Measurements from ENCODE around the gene HVCN1. TPM values are rescaled to one million over a fixed set of nuclear protein-coding genes. Genes with fewer than 3 reads are reported as not detected.
"Not testable (repeated sequence)": the region's sequence is repeated elsewhere in the genome, so short reads cannot be mapped to it uniquely, and the experiment has no call there.

Gene HVCN1
- total RNA-seq, 1 experiment from 2014 or later, result 4.3 TPM

DNA sequence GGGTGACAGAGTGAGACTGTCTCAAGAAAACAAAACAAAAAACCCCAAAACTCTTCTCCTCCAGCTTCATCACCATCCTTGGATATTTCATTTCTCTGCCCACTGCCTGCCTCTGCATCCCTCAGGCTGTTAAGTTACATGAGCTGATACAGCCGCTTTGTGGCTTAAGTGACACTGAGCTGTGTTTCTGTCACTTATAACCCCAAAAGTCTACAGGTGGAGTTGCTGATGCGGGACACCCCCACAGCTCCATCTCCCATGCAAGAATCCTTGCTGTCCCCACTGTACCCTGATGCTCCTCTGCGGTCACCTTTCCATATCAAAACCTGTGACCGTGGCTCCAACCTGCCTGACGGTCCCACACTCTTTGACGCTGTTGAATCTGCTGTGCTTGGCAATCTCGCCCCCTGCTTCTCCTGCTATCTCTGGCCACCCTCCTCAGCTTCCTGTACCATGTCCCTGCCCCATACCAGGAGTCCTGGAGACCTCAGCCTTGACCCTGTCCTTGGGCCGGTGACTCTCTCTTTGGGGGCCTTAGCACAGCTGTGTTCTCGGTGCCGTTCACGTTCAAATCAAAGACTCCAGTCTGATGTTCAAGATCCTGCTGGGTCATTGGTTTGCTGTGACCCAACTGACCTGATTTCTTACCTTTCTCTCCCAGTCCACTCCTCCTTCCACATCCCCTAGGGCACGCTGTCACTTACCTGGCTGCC is 20.3 kb downstream of the HVCN1 start:
- no peak for DNase-seq (ENCODE audit: low read depth)

DNA sequence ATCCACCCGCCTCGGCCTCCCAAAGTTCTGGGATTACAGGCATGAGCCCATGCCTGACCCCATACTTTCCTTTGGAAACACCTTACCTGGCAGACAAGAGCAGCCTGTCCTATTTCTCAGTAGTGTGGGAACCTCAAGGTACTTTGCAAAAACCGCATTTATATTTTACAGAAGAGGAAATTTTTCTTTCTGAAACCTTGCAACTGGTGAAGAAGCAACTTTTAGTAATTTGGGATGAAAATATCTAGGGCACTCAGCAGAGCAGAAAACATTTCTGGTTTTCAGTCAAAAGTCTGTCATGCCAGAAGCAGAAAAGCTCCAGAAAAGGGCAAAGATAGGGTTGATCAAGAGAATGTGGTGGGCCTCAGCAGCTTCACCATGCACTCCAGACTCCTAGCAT is 21.2 kb downstream of the HVCN1 start:
- no peak for DNase-seq (ENCODE audit: low read depth)

DNA sequence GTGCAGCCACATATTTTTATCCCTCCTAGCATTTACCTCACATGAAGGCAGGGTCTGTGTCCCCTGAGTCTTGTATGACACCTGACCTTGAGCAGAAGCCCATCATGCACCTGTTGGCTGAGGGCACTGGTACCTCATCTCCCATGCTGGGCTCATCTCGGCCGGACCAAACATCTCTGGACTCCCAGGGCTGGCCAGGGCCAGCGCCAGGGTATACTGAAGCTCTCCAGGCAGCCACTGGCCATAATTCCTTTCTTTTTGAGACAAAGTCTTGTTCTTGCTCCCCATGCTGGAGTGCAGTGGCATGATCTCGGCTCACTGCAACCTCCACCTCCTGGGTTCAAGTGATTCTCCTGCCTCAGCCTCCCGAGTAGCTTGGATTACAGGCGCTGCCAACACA is 22.0 kb downstream of the HVCN1 start:
- DNase-seq (ENCODE audit: low read depth), result no peak

DNA sequence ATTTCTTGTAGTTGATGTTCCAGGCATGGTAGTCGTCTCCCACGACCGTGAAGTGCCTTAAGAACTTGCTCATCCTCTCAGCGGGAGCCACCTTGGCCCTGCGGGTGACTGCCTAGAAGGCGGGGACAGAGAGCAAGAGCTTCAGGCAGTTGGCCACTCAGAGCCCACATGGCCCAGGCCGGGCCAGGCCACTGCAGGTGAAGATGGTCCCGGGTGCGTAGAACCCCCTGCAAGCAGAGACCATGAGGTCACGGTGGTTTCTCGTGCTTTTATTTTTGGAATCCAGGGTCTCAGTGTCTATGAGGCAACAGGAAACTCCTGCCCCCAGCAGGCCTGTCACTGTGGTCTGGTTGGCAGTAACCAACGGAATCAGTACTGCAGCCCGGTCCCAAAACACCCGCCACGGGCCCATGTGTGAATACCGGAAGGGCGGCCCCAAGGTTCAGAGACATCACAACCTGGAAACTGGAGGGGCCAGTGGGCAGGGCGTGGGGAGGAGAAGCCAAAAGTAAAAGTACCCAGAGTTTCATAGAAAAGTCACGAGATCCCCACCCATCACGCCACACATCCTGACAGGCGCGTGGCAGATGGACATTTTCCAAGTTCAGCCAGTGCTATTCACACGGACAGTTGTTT is 27.5 kb downstream of the HVCN1 start:
- no peak for DNase-seq (ENCODE audit: low read depth)

DNA sequence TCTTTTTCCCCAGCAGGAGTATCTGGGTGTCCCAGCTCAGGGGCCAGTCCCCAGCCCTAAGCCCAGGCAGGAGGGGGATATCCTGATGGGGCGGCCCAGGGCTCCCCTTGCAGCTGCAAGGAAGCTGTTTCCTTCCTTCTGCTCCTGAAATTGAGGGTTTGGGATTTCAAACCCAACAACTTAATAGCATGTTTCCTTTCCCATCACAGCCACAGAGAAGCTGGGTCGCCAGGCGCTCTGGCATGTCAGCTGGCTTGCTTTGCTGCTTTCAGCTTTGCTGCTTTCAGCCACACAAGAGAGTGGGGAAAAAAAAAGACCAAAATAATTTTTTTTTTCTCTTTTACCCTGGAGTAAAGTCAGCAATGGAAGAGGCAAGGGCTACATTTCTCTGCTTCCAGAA is 30.0 kb downstream of the HVCN1 start:
- DNase-seq (ENCODE audit: low read depth), result no peak

DNA sequence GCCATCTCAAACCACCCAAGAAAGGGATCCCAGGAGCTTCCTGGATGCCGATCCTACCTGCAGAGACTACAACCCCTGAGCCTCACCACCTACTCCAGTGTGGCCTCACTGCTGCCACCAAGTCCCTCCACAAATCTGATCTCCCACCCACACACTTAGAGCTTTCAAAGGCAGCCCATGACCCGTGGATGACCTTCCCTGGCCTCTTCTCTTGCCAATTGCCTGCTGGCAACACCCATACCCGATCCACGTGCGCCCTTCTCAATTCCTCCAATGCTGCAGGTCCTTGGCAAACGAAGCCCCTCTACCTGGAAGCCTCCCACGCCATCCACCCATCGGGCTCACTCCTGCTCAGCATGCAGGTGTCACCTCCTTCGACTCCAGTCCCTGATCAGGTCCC is 30.7 kb downstream of the HVCN1 start:
- no peak for DNase-seq (ENCODE audit: low read depth)

DNA sequence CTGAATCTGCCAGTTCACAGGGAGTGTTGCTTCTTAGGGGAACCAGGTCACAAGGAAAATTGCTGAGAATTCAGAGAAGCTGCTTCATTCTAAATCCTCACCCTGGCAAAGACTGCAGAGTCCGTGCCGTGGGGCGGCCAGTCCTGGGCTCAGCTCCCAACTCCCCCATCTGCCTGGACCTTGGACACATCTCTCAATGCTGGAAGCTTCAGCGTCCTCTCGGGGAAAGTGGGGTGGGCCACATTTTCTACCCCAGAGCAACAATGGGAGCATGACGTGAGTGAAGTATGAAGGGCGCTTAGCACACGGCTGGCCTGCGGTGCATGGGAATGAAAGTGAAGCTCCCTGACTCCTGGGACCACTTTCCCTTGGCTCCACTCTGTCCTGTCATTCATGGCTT is 31.2 kb downstream of the HVCN1 start:
- no peak for DNase-seq (ENCODE audit: low read depth)

DNA sequence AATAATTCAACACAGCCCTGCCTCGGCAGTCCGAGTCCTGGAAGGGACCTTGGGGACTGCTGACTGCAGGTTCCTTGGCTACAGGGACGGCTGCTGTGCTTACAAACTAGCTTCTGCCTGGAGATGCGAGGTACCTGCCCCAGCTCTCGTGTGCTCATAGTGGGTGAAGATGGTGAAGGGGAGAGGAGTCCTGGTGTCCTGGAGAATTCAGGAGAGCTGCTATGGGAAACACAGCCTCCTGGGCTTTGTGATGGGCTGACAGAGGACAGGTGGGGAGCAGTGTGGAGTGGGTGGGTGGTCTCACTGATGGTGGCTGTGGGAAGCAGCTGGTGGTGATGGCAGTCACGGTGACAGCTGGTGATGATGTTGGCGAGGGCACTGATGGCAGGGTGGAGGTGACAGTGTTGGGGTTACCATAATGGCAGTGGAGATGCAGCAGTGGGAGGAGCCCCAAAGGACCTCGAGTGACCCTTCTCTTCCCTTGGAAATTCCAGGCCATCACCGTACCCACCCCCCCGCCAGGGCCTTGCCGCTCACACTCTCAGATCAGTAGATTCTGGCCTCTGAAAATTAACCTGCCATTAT is 32.8 kb downstream of the HVCN1 start:
- no peak for DNase-seq (ENCODE audit: low read depth)

DNA sequence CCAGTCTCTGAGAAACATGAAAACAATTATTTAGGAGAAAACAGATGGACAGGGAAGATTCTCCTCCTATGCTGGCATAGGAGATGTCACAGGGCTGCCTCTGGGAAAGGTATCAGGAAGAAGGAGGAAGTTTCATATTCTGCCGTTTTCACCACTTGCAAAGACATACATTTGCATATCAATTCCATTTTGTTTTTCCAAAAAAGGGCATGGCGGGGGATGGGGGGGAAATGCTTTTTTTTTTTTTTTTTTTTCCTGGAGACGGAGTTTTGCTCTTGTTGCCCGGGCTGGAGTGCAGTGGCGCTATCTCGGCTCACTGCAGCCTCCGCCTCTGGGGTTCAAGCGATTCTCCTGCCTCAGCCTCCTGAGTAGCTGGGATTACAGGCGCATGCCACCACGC is 34.7 kb downstream of the HVCN1 start:
- not testable (repeated sequence) for DNase-seq (ENCODE audit: low read depth)

DNA sequence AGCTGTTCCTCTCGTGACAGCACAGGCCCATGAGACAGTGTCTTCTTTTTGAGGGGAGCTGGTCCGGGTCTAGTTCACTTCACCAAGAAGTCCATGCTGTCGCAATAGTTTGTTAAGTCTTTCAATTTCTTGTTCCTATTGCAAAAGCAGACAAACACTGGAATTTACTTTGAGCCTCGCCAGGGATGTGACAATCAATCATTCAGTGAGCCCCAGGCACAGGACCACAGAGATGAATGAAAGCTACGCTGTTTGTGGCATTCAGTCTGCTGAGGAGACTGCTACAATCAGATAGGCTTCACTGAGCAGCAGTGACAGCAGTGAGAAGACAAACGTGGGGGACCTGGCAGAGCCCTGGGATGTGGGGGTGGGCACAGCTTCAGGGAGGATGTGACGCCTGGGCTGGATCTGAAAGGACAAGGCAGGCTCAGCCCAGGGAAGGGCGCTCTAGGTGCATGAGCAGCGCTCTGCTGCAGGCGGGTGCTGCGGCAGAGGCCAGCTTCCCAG is 39.5 kb downstream of the HVCN1 start:
- DNase-seq (ENCODE audit: low read depth), result no peak

DNA sequence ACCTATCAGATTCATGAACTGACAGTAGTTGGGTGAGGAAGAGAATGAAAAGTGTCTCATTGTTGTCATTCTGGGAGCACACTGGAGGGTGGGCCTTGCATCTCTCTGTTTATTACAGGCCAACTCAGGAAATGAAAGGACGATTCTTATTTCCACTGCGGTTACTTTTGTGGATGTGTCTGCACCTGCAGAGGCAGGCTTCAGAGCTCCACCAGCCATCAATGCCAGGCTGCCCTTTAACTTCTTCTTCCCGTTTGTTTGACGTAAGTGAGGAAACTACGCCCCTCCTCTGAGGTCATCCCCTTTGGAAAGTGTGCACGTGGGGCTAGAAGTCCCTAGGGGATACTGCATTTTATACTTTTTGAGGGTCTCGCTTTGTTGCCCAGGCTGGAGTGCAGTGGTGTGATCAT is 41.3 kb downstream of the HVCN1 start:
- no peak for DNase-seq (ENCODE audit: low read depth)

DNA sequence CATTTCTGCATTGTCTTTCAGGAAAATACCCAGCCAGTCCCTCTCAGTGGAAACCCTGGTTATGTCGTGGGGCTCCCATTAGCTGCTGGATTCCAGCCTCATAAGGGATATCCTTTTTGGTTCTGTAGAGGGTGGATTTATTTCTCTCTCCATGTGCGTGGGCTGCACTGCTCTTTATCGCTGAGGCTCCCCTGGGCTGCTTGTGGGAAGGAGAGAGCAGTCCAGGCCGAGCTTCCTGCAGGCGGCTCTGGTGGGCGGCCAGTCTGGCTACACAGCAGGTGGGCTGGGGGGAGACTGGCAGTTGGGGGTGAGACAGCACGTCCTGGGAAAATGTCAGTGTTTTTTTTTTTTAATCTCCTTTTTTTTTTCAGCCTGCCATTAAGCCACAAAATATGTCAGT is 47.4 kb downstream of the HVCN1 start:
- peak; percentile 41 for DNase-seq (ENCODE audit: low read depth)

DNA sequence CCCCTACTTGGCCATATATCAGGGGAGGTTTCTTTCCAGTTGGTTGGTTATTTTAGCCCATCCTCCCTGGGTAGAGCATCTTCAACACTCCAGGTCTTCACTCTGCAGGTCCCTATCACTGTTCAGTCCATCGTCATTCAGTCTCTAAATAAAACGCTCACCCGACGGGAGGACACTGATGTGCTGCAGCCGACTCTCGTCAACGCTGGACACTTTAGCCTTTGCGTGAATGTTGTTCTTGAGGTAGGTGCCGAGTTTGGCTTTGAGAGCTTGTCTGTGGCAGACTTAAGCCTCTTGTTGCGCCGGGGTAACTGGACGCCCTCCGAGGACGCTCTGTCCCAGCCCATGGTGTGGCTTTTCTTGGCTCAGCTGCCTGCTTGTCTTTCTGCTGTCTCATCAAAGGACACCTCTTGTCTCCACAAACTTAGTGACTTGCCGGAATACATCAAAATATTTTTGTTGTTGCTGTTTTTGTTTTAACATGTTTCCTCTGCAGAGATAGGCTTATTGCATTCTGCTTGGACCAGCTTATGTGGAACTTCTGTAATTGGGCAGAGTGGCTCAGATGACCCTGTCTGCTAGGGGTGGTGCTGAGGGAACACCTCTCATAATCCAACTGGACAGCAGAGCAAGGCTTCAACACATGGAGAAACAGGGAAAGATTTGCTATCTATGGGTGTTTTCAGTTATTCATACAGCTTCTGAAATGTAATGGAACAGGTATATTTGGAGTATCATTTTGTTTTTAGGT is 48.5 kb downstream of the HVCN1 start:
- no peak for DNase-seq (ENCODE audit: low read depth)

DNA sequence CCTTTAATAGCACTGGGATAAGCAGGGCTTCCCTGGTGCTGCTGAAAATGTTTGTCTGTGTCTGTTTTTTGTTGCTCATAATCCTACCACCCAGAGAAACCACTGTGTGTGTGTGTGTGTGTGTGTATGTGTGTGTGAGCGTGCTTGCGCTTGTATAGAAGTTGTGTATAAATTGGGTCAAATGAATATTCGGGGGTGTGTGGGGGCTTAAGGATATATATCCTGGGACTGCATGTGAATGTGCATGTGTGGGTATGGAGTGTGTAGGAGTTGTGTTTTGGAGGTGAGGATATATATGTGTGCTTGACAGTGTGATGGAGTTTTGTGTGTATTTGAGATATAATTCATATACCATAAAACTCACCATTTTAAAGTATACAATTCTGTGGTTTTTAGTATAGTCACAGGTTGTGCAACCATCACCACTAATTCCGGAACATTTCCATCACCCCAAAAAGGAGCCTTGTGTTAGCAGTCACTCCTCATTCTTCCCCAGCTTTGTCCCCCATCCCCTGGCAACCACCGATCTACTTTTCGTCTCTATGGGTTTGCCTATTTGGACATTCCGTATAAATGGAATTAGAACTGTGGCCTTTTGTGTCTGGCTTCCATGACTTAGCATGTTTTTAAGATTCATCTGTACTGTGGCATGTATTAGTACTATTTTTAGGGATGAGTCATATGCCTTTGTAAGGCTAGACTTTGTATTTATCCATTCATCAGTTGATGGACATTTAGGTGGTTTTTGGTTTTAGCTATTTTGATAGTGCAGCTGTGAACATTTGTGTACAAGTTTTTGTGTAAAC is 49.4 kb downstream of the HVCN1 start:
- DNase-seq (ENCODE audit: low read depth), result peak; percentile 80

DNA sequence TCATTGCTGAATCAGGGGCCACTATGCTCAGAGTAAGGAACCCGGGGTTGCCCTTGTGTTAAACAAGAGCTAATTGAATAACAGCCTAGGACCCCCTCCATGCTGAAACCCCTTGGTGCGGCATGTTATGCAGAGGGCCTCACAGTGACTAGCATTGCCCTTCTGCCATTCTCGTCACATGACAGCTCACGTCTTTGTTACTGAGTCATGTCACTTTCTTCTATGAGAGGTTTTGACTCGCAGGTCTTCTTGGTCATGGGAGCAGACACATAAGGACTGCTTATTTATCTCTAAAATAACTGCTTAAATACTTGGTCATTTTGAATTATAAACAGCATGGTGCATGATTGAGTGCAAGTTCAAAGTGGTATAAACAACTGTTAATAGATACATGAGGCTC is 50.1 kb downstream of the HVCN1 start:
- no peak for DNase-seq (ENCODE audit: low read depth)

DNA sequence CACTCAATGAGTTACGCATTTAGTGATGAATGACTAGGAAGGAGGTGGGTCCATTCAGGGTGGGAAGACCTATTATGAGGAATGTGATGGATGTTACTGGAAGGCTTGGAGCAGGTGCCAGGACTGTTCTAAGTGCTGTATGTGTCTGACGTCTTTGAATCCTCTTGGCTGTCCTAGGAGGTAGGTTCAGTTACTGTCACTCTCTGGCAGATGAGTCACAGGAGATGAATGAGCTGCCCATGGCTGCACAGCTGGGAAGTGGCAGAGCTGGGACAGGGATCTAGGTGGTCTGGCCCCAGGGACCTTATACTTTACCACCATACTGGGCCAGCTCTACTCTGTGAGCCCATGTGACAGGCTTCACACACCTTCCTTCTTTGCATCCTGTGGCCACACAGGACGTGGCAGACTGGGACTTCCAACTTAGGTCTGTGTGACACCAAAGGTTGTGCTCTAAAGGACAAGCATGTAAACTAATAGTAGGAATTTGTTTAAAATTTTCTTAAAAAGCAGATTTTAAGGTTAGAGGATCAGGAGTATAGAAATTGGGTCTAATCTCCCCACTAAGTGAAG is 51.0 kb downstream of the HVCN1 start:
- peak; percentile 47 for DNase-seq (ENCODE audit: low read depth)

DNA sequence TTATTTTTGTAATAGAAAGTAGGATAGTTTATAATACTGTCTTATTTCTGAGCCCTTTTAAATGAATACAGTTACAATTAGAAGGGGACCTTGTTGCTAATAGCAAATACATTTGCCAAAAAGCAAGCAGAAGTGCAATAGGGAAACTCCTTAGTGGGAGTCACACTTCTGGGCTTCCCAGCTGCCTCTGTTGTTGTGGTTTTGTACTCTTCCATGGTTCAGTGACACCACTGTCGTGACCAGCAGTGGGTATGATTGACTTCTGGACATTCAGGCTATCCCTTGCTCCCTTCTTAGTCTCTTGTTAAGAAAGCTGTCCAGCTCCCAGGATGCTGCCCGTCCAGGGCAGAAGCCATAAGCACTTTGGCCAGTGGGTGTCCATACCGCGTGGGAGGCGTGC is 52.4 kb downstream of the HVCN1 start:
- no peak for DNase-seq (ENCODE audit: low read depth)

DNA sequence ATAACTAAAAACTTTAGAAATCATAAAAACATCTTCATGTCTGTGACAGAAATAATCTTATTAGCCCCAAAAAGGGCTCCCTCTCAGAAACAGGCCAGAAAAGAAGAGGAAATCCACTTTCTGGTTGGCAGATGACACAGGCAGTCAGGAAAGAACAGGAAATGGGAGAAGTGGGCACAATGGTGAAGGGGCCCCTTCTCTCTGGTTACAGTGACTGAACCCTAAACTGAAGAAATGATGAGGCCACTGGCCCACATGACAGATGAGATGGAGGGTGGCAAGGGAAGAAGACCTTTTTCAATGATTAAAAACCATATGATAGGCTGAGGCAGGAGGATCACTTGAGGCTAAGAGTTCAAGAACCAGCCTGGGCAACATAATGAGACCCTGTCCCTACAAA is 53.9 kb downstream of the HVCN1 start:
- DNase-seq (ENCODE audit: low read depth), result no peak

DNA sequence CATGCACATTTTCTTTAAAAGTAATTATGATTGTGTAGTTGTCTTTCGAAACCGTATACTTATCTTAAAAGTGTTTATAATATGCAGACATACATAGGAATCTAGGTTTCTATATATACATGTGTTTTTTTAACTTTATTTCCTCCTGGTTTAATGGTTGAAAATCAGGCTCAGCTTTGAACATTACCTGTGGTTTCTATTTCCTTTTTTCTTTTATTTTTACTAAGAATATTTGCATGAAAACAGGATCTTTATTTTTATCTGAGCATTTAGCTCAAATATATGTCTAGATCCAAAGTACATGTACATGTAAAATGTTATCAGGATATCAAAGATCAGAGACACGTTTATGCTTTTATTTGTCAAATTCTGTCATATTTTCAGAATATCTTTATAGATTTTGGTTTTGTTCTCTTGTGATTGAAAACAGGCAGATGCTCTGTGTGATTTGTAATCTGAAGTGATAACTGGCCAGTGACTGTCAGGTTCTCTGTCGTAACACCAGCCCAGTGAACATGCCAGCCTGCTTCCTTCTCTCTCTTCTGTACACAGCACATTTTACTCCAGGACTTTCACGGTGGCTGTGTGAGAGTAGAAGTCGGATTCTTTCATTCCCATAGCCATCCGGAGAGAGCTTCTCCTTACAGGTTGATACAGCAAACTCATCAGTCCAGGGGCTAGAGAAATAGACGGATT is 61.3 kb downstream of the HVCN1 start:
- DNase-seq (ENCODE audit: low read depth), result no peak

DNA sequence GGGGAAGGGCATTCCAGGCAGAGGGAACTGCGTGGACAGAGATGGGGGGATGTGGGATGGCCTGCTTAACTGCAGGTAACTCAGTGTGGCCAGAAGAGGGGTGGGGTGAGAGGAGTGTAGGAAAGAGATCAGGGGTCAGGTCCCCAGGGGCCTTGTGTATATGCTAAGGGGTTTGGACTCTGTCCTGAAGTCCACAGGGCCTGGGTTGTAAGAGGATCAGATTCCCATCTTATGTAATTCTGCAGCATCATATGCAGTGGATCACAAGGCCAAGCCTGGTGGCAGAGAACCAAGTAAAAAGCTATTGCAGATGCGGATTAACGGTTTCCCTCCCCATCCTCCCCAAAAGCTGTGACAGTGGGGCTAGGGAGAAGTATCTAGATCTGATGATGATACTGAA is 66.3 kb downstream of the HVCN1 start:
- DNase-seq (ENCODE audit: low read depth), result no peak
